Uterine smooth muscle cell (primary cell): ENCODE measurements around the gene CITED4. TPM values are rescaled to one million over a fixed set of nuclear protein-coding genes. Genes with fewer than 3 reads are reported as not detected.

Experiments used
- total RNA-seq: library from RNA; depleted of rRNA; stranded (reverse); fragments of >200 nt; gene quantifications from 2 replicates; pipeline ENCODE4 v1.2.3, GENCODE V29; 2014

CITED4 gene
- 3.3 and 4.6 TPM in 2 replicates for total RNA-seq

DNA sequence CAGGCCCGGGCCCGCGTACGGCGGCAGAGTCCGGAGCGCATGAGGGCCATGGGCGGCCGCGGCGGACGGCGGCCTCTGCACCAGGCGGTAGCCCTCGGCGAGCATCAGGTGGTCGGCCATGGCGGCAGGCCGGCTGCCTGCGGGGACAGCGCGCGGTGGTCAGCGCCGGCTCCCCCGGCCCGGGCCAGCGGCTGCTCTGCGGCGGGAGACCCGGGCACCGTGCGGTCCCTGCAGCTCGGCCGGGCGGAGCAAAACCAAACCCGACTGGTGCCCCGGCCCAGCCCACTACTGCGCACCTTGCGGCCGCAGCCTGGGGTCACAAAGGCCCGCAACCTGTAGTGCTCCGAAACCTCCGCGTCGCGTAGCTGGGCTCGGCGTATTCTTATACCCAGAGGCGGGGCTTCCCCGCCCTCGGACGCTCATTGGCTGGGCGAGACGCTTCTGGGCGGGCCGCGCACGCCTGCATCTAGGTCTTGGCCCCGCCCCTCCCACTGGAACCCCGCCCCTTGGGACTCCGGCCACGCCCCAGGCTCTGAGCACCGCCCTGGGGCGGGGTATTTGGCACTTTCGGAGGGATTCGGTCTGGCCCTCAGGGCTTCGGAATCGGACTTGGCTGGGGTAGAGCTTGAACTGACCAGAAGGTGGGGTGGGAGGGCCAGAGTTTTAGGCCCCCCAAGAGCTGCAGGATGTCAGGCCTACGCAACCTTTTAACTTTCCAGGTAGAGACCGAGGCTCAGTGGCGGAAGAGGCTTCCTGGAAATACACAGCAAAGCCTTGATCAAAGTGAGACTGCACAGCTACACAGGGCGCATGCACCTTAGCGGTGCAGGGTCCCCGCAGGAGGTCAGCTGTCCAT, at the start of gene CITED4:
TSS of gene CITED4 (minus strand) at position 356 of the 856 bp plus-strand sequence. CDS start at position 120, 236 bp downstream.

Other genes with a start within 250 kb of the CITED4 start
- gene RIMS3, start 196.7 kb downstream of the CITED4 start, total RNA-seq: 0.44 and 0.50 TPM in 2 replicates
- 21.5 and 23.8 TPM in 2 replicates for gene NFYC, start 170.7 kb downstream of the CITED4 start, total RNA-seq
- gene KCNQ4, start 78.6 kb downstream of the CITED4 start, total RNA-seq: under 0.01 TPM in 1 of 2 replicates, not detected in the other
- 48.0 and 56.4 TPM in 2 replicates for gene CTPS1, start 117.3 kb upstream of the CITED4 start, total RNA-seq
- 0.44 and 0.87 TPM in 2 replicates for gene SLFNL1, start 159.4 kb upstream of the CITED4 start, total RNA-seq